ENCODE data around the gene NUMB. TPM values are rescaled to one million over a fixed set of nuclear protein-coding genes. Genes with fewer than 3 reads are reported as not detected.
"Not testable (repeated sequence)": the region's sequence is repeated elsewhere in the genome, so short reads cannot be mapped to it uniquely, and the experiment has no call there.

NUMB gene
- total RNA-seq, 4 donors from 2014 or later, result 27.7 to 52.8 (median 34.2) TPM

DNA sequence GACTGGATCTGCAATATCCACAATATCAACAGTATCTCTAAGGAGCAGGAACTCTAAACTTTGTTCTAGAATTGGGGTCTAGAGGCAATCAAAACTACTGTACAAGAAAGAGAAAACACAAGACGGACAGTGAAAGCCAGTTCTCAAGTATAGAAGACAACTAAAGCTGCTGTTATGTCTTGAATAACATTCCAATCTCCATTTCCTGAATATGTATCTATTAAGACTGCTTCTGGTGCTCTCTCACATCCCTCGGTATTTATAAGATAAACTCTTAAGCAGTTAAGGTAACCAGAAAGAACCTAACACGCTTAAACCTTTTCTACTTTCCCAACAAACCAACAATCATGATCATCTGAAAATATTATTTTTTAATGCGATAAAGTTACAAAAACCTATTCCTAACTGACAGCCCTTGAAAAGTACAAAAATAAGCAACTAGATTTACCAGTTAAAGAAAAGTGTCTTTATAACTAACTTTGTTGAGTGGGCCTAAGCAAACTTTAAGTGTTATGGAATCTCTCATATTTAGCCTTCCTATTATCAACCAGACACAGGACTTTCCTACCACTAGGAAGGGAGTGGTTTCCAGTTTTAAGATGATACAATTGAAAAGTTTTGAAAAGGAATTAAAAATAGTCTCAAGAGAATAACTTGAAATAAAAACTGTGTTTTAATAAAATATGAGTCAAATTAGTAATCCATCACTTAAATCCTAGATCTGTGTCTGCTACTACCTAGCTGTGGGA lies 30.7 kb downstream of the NUMB start:
- no peaks in the 10 kb centered on the region for H3K9me3 ChIP-seq
- 84 to 87% methylated on average over 4 of the region's 4 CpGs for WGBS, 2 donors
- H3K36me3 ChIP-seq, result no peaks in the 10 kb centered on the region
- TF ChIP-seq, protein P1, sequence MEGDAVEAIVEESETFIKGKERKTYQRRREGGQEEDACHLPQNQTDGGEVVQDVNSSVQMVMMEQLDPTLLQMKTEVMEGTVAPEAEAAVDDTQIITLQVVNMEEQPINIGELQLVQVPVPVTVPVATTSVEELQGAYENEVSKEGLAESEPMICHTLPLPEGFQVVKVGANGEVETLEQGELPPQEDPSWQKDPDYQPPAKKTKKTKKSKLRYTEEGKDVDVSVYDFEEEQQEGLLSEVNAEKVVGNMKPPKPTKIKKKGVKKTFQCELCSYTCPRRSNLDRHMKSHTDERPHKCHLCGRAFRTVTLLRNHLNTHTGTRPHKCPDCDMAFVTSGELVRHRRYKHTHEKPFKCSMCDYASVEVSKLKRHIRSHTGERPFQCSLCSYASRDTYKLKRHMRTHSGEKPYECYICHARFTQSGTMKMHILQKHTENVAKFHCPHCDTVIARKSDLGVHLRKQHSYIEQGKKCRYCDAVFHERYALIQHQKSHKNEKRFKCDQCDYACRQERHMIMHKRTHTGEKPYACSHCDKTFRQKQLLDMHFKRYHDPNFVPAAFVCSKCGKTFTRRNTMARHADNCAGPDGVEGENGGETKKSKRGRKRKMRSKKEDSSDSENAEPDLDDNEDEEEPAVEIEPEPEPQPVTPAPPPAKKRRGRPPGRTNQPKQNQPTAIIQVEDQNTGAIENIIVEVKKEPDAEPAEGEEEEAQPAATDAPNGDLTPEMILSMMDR (IDR thresholded peaks at IDR 0.05), result no peak
- no peak for TF ChIP-seq POLR2A (IDR thresholded peaks at IDR 0.05)
- H3K4me3 ChIP-seq, result no peak overlapping the region
- intact Hi-C loops (cut with DNase I), result no loop called here
- H3K27me3 ChIP-seq, result no peaks in the 10 kb centered on the region
- peaks cover 0 to 46% (median 10%) of the 10 kb centered on the region in 3 donors for H3K4me1 ChIP-seq
- peak overlapping the region in 3 of 4 donors; percentile 4 to 40 (median 33) for H3K27ac ChIP-seq
- DNase-seq, result no peak

DNA sequence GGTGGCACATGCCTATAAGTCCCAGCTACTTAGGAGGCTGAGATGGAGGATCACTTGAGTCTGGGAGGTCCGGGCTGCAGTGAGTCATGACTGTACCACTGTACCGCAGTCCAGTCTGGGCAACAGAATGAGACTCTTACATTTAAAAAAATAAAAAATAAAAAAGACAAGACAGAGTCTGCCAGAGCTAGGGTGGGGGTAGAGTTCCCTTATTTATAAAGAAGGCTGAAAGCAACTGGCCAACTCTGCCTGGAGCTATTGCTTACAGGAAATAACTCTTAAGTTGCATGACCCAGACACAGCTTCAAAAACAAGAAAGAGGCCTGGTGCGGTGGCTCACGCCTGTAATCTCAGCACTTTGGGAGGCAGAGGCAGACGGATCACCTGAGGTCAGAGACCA lies 31.5 kb downstream of the NUMB start:
- no peaks in the 10 kb centered on the region for H3K27me3 ChIP-seq
- intact Hi-C loops (cut with DNase I), result no loop called here
- H3K9me3 ChIP-seq, result no peaks in the 10 kb centered on the region
- TF ChIP-seq, protein P1 (IDR thresholded peaks at IDR 0.05), result no peak
- no peak overlapping the region for H3K4me3 ChIP-seq
- H3K4me1 ChIP-seq, result peaks cover 0 to 46% (median 10%) of the 10 kb centered on the region in 3 donors
- H3K27ac ChIP-seq, result peak overlapping the region in 3 of 4 donors; percentile 4 to 40 (median 33)
- no peak for DNase-seq
- WGBS, 2 donors, result 76 to 81% methylated on average over 5 of the region's 5 CpGs
- H3K36me3 ChIP-seq, result peaks cover 0 to 6% (median 0%) of the 10 kb centered on the region in 3 donors

DNA sequence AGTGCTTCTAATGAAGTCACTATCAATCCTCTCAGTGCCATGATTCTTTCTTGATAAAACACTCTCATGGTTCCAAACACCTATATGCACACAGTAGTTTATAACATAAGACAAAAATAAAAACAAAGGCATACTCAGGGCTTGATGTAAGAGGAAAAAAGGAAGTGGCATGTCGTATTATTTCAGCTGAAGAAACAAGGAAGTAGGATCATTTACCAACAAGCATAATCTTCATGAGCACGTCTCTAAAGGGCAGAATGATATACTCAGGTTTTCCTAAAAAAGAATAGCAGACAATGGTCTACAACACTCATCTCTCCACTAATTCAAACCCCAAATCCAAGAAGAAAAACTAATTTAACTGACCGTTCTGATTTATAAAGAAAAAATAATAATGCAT lies 33.9 kb downstream of the NUMB start:
- peaks cover 0 to 45% (median 10%) of the 10 kb centered on the region in 3 donors for H3K4me1 ChIP-seq

DNA sequence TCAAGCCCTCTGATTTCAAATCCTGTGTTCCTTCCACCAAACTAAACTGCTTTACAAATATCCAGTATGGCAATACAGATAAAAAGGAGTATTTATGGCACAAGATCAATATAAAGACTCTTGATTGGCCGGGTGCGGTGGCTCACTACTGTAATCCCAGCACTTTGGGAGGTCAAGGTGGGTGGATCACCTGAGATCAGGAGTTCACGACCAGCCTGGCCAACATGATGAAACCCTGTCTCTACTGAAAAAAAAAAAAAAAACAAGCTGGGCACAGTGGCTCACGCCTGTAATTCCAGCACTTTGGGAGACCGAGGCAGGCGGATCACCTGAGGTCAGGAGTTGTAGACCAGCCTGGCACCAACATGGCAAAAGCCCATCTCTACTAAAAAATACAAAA lies 35.3 kb downstream of the NUMB start:
- H3K4me3 ChIP-seq; H3K27ac ChIP-seq; H3K27me3 ChIP-seq; H3K9me3 ChIP-seq; DNase-seq; intact Hi-C loops (cut with DNase I): not testable (repeated sequence)
- 96 to 98% methylated on average over 5 to 6 of the region's 6 CpGs for WGBS, 2 donors
- Histone ChIP-seq H3K4me1 (peaks cover 0 to 34% (median 10%) of the 10 kb centered on the region in 3 donors), H3K36me3 (peaks cover 0 to 30% (median 0%) of the 10 kb centered on the region in 3 donors)

More for the DNA sequence above, 33.9 kb downstream of the NUMB start:
- Histone ChIP-seq H3K9me3 (no peaks in the 10 kb centered on the region), H3K4me3 (no peak overlapping the region), H3K27me3 (no peaks in the 10 kb centered on the region), H3K36me3 (peaks cover 0 to 27% (median 0%) of the 10 kb centered on the region in 3 donors), H3K27ac (peak overlapping the region in 3 of 4 donors; percentile 7 to 39 (median 35))
- no peak for DNase-seq
- intact Hi-C loops (cut with DNase I), result no loop called here
- TF ChIP-seq, protein P1 (IDR thresholded peaks at IDR 0.05), result no peak
- TF ChIP-seq POLR2A (IDR thresholded peaks at IDR 0.05), result no peak
- 33 to 40% methylated on average over 3 of the region's 3 CpGs for WGBS, 2 donors

DNA sequence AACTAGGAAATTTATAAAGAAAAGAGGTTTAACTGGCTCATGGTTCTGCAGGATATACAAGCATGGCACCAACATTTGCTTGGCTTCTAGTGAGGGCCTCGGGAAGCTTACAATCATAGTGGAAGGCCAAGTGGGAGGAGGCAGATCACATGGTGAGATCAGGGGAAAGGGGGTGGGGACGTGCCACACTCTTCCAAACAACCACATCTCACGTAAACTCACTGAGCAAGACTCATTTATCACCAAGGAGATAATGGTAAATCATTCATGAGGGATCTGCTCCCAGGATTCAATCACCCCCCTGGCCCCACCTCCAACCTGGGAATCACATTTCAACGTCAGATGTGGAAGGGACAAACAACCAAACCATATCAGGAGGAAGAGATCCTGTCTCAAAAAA lies 35.8 kb downstream of the NUMB start:
- Histone ChIP-seq H3K27ac (no peak overlapping the region), H3K27me3 (no peaks in the 10 kb centered on the region), H3K9me3 (no peaks in the 10 kb centered on the region), H3K4me1 (peaks cover 0 to 28% (median 9%) of the 10 kb centered on the region in 3 donors), H3K36me3 (peaks cover 0 to 30% (median 0%) of the 10 kb centered on the region in 3 donors), H3K4me3 (no peak overlapping the region)
- intact Hi-C loops (cut with DNase I), result no loop called here
- no peak for DNase-seq
- TF ChIP-seq, protein P1 (IDR thresholded peaks at IDR 0.05), result no peak
- TF ChIP-seq POLR2A (IDR thresholded peaks at IDR 0.05), result no peak
- 55 to 83% methylated on average over 4 of the region's 4 CpGs for WGBS, 2 donors
